ENCODE data around the gene KTN1.

Gene KTN1

DNA sequence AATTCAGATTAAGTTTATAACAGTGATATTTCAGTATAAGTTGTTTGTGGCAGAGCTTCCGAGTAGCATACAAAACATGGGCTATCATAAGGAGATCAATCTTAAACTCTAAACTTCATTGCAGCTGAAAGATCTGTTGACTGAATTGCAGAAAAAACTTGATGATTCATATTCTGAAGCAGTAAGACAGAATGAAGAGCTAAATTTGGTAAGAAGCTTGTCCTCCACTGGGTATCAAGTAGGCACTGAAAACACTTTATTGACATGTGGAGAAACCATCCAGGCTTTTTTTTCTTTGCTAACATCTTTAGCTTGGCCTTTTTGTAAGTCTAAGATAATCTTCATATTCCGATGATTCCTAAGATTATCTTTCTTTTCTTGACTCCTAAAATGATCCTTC, 93.0 kb downstream of the KTN1 start:
- no peak for DNase-seq (ENCODE audit: low read depth in 2 of 2, low spot score in 1 of 2)

DNA sequence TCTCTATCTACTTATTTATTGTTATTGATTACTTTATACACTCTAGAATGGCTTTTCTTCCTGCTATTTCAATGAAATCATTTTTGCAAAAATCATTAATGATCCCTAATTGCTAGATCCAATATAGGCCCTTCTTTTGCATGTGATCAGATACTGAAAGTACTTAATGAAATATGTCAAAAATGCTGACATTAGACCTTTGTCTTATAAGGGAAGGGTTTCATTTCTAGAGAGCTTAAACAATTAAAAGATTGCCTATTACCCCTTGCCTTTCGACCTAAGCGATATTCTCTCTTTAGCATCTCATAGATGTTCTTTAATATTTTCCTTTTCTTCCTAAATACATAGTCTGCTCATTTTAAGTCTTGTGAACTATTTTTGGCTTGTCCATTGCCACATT, 101.1 kb downstream of the KTN1 start:
- DNase-seq (ENCODE audit: low read depth in 2 of 2, low spot score in 1 of 2) = no peak

DNA sequence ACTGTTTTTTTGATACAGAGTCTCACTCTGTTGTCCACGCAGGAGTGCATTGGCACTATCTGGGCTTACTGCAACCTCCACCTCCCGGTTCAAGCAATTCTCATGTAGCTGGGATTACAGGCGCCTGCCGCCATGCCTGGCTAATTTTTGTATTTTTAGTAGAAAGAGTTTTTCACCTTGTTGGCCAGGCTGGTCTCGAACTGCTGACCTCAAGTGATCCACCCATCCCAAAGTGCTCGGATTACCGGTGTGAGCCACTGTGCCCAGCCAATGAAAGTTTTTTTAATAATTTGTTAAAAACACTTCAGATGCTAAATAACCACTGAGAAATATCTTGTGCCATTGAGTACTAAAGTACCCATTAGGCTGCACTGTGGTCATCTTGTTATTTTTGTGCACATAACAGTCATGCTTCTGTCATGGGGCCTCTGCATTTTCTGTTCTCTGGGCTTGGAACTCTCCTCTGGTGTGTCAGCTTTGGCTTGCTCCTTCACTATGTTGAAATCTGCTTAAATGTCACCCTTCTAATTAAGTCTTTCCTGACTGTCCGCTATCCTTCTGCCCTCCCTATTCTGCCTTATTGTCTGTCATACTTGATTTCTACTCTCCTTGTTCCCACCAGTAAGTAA, 105.1 kb downstream of the KTN1 start:
- DNase-seq (ENCODE audit: low read depth in 2 of 2, low spot score in 1 of 2) = no peak

DNA sequence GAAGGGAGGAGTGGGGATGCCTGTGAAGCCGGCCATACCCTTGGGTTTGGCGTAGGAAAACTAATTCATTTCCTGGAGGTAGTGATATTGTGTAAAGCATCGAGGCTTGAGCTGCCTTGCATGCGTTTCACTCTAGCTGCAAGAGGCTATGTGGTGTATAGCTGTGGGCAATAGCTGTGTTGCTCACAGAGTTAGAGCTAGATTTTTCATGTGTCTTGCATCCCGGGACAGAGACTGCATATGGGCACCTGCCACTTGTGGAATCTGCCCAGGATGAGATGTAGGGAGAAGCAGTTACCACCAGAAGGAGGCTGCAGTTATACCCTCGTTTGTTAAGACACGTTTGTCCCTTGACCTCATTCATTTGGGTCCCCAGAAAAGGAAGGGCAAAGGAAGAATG, 106.7 kb downstream of the KTN1 start:
- no peak for DNase-seq (ENCODE audit: low read depth in 2 of 2, low spot score in 1 of 2)

DNA sequence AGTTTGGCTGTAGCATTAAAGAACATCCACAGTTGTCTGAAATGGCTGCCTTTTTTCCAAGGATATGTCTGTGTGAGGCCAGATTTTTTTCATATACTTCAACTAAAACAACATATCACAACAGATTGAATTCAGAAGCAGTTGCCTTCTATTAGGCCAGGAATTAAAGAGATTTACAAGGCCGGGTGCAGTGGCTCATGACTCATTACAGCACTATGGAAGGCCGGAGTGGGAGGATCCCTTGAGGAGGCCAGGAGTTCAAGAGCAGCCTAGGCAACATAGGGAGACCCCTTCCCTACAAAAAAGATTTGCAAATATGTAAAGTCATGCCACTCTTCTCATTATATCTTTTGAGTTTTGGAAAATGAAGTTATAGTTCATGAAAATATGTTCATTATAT, 108.6 kb downstream of the KTN1 start:
- DNase-seq (ENCODE audit: low read depth in 2 of 2, low spot score in 1 of 2) = no peak

DNA sequence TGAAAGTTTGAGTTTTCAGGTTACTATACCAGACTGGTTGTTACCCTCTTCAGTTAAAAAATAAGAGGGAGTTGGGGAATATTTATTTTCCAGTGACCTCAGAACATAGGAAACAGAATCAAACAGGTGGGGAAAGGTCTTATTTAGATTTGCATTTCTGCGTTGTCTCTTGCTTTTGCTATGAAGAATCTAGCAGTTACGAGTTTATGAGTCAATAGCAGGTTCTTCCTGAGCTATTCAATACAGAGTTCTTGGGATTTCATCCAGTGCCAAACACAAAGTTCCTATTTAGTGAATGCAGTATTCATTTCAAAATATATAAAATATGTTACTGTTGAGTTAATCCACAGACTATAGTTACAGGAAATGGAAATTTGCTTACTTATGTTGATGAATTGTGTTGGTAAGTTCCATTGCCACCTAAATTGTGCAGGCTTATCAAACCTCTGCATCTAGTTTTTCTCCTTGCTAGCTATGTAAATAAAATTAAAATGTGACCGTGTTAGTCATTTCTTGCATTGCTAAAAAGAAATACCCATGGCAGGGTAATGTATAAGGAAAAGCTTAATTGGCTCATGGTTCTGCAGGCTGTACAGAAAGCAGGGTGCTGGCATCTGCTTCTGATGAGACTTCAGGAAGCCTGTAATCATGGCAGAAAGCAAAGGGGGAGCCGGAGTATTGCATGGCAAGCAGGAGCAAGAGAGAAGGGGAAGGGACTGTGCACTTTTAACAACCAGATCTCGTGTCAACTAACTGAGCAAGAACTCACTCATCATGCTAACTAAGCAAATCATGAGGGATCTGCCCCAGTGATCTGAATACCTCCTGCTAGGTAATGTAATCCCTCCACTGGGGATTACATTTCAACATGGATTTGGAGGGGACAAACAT, 110.2 kb downstream of the KTN1 start:
- no peak for DNase-seq (ENCODE audit: low read depth in 2 of 2, low spot score in 1 of 2)

DNA sequence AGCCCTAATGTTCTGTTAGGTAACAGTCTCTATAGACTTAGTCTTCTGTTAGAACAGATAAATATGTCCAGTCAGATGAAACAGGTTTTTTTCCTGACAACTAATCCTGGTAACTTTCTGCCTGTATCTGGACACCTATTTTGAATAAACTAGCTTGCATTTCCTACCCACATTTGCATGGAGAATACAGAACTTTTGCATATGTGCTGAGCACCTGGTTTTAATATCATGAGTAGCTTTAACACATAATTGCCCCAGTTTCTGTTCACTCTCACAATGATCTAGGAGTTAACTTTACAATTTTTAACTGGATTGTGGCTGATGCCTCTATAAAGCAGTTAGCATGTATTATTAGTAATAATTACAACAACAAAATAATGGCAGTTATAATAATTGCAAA, 111.7 kb downstream of the KTN1 start:
- DNase-seq (ENCODE audit: low read depth in 2 of 2, low spot score in 1 of 2) = no peak

DNA sequence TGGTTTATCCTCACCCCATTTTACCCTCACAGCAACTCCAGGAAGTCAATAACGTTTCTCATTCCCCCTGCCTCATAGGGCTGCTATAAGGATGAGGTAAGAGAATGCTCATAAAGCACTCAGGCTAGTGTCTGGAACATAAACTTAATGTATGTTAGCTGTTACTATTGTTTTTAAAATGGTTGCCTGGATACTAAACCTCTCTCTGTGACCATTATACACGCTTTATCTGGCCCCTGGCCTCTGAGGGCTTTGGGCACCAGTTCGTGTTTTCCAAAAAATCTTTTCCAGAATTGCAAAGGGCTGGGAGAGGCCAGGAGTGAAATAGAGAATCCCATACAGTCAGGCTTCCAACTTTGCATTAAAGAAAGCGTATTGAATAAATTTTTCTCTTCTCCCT, 113.9 kb downstream of the KTN1 start:
- DNase-seq (ENCODE audit: low read depth in 2 of 2, low spot score in 1 of 2) = no peak

DNA sequence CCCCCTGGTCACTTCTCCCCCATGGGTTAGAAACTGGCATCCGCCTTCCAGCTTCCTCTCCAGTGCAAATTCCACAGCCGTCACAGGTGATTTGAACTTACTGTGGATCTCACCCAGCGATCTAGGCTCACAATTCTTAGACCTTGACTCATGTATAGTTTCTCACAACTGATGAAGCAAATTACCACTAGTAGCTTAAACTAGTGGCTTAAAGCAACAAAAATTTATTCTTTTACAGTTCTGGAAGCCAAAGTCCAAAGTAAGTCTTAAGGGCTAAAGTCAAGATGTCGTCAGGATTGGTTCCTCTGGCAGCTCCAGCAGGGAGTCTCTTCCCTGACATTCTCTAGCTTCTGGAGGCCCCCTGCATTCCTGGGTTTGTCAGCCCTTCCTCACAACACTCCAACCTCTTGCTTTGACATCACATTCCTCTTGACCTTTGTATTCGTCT, 117.4 kb downstream of the KTN1 start:
- no peak for DNase-seq (ENCODE audit: low read depth in 2 of 2, low spot score in 1 of 2)

DNA sequence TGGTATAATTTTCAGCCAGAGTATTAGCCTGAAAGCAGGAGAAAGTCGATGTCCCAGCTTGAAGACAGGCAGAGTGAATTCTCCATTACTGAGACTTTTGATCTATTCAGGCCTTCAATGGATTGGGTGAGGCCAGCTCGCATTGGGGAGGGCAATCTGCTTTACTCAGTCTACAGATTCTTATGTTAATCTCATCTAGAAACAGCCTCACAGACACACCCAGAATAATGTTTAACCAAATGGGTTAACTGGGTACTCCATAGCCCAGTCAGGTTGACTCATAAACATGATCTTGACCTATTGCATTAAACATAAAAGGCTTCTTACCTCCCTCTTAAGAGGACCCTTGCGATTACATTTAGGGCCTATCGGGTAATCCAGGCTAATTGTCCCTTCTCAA, 118.0 kb downstream of the KTN1 start:
- no peak for DNase-seq (ENCODE audit: low read depth in 2 of 2, low spot score in 1 of 2)

DNA sequence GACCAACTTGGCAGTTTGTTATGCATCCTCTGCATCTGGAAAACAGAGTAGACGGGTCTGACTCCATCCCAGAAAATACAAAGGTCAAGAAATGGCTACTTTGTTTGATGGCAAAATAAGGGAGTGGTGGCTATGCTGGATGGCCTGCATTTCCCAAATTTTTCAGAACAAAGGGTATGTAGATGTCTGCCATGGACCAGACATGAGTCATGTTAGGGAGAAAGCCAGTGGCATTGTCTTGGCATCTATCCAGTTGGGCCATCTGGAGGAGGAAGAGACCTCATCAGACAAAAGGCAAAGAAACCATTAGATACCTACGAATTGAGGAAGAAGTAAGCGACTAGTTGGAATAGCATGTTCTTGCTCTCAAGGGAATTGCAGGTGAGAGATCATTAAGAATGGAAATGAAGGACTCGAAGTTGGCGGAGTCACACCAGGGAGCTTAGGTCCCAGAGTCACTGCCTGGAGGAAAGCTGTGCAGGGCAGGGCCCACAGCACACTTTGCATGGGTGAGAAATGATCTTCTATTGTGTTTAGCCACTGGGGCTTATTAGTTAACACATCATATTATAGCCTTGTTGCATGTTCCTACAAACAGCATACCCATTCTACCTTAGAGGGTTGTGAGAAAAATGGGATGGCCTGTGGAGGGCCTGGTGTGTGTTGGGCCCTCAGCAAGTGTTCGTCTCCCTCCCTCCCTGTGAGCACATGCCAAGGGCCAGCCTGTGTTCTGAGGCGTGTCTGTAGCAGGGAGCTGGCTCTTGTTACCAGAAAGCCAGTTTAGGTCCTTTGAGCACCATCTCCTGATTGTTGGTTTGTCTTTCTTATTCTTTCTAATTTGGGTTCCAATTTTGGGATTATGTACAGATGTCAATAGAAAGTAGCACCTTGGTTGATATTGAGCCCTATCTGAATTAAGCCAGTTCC, 119.4 kb downstream of the KTN1 start:
- DNase-seq (ENCODE audit: low read depth in 2 of 2, low spot score in 1 of 2) = no peak

DNA sequence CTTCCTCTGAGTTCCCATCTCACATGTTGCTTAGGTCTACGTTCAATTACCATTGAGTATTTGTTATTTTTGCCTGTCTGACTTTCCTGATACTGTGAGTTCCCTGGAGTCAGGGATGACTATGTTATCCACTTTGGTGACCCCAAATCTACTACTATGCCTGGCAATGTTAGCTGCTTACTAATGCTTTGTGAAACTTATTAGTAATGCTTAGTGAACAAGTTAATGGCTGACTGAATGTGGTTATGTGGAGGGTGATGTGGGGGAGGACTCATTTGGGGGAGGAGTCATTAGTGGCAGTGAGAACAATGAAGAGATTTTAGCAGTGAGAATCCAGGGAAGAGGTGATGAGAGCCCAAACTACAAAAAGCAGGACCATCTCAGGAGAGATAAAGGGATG, 121.6 kb downstream of the KTN1 start:
- no peak for DNase-seq (ENCODE audit: low read depth in 2 of 2, low spot score in 1 of 2)

DNA sequence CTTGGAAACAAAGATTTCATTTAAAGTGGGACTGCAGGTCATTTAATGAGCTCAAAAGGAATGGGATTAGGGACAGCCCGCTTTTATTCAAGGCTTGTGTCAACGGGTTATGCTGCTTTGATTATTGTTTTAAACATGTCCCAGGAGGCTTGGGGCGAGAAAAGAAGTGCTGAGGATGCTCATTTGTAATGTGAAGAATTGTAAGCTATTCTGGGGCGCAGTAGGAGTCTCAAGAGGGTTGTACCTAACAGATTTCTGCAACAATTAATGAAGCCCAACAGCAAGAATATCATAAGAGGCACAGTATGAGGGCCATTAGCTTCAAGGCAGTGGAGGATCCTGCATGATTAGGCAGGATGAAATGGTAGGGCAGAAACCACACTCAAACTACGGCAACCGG, 122.5 kb downstream of the KTN1 start:
- DNase-seq (ENCODE audit: low read depth in 2 of 2, low spot score in 1 of 2) = no peak

DNA sequence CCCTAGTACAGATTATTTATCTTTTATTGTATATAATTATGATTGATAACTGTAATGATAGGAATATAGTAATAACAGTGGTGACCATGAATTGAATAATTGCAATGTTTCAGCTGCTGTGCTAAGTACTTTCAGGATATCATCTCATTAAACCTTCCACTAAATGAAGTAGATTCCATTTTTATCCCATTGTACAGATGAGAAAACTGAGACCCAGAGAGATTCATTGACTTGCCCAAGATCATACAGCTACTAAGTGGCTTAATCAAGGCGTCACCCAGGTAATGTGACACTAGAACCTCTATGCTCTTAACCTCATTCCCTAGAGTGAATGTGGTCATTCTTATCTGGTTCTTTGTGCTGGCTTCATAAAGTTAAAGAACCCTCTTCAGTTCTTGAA, 124.6 kb downstream of the KTN1 start:
- DNase-seq (ENCODE audit: low read depth in 2 of 2, low spot score in 1 of 2) = no peak

DNA sequence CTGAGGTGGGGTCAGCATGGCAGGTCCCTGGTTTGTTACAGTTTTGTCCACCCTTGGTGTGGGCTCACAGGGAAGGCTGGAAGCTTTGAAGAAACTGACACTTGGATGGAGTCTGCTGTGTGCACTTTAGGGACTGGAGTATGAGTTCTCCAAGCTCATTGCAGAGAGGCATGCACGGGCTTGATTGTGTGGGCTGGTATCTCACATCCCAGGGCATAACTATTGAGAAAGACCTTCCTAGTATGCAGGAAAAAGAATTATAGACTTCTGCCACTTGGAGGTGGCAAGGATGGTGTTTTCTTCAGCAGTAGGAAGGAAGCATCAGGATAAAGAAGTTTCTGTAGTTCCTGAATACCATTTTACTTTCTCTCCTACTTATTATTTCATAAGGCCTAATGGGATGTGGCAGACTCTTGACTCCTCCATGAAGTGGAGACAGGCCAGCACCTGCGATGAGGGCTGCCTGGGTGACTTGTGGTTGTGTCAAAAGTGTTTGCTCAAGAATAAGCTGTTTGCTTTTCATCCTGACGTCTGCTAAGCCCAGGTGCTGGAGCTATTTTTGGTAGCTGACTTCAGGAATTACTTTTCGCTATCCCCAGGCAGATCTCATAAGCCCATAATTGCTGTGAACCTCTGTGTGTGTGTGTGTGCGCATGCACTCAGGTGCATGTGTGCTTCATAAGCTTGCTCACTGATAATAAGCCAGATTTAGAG, 125.8 kb downstream of the KTN1 start:
- no peak for DNase-seq (ENCODE audit: low read depth in 2 of 2, low spot score in 1 of 2)

DNA sequence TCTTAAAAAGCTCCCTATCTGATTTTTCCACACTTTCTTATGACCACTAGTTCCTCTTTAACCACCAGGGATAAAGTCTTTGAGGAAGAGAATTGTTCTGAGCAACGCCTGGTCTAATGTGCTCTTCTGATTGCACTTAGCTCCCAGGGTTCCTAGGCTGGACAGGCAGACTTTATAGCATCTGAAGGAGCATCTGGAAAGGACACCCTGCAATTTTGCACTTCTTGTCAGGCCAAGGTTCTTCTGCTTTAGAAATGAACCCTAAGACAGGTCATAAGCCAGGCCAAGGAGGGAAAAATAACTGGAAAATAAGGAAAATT, 126.3 kb downstream of the KTN1 start:
- DNase-seq (ENCODE audit: low read depth in 2 of 2, low spot score in 1 of 2) = no peak

DNA sequence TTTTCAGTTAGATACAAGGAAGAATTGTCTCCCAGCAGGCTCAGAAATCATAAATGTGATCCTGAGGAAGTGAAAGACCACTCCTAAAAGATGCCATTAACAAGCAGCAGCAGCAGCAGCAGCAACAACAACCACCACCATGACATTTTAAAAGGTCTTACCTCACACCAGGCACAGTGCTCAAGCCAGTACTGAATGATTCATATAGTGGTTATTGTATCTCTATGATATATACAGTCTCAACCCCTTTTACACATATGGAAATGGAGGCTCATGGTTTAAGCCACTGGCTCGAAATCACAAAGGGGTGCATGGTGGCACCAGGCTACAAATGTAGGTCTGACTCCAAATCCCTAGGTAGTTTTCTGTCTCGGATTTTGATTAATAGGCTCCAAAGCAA, 126.9 kb downstream of the KTN1 start:
- no peak for DNase-seq (ENCODE audit: low read depth in 2 of 2, low spot score in 1 of 2)

DNA sequence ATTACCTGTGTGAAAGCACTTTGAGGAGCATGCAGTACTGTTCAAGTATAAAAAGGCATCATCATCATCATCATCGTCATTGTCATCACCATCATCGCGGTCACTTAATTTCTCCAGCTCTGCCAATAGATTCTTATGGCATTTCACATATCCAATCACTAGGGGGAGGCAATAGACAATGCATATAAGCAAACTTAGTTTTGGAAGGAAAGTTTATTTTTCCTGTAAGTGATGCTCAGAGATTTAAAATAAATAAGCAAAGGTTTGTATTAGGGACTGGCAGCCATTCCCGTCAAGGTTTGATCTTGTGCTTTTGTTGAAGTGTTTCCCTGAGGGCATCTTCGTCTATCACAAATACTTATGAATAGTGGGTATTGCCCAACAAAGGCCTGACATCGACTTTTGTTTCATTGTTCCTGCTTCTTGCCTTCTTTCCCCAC, 127.4 kb downstream of the KTN1 start:
- no peak for DNase-seq (ENCODE audit: low read depth in 2 of 2, low spot score in 1 of 2)

DNA sequence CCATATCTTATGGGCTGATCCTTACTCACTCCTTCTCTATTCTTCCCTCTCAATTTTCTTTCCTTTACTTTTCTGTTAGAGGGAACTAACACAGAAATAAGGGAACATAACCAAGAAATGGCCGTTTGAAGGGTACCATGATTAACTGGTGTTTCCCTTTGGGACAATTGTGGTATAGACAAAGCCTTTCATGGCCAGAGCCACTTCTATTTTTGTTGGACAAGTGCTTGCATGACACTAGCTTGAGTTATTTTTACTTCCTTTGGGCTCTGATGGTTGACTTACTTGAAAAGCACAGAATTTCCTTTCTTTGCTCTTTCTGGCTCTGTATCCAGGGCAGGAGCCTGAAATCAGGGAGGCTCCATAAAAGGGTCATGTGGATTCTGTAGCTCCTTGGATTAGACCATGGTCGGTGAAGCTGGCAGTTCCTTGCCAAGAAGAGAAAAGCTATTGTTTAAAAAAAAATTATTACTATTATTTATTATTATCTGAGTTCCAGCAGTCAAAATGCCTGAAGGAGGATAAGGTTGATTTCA, 130.6 kb downstream of the KTN1 start:
- DNase-seq (ENCODE audit: low read depth in 2 of 2, low spot score in 1 of 2) = no peak

DNA sequence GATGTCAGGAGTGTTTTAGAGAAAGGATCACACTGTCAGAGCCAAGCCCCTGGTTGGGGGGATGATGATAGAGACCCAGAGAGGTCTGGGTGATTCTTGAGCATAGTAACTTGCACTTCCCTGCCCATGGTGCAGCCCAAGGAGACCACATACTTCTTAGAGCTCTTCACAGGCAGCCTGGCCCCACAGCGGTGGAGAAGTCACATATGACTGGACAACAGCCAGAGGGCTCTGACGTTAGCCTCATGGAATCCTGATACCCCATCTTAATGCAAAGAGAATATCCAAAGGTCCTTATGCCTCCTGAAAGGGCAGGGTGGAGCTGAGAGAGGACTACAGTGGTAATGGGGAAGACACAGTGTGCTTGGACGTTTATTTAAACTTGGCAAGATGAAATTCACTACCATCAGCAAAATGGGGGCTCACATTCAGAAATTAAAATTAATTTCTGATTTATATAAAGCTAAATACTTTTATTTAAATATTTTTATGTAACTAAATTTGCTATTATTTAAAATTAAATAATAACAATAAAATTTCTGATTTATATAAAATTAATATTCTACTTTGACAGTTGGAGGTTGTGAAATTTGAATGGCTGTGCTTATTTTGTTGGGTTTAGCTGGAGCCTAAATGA, 131.3 kb downstream of the KTN1 start:
- DNase-seq (ENCODE audit: low read depth in 2 of 2, low spot score in 1 of 2) = no peak
